HG03025 (cell line): ENCODE measurements around the gene GABRD.

Experiments used
- ATAC-seq: cut with Tn5 transposase; IDR thresholded peaks from one replicate; pipeline ENCODE4 v1.9.1; 2021; ENCODE audit warnings: mild to moderate bottlenecking, moderate library complexity; ENCODE audit not compliant: unreplicated experiment, low FRiP score

The GABRD gene

DNA sequence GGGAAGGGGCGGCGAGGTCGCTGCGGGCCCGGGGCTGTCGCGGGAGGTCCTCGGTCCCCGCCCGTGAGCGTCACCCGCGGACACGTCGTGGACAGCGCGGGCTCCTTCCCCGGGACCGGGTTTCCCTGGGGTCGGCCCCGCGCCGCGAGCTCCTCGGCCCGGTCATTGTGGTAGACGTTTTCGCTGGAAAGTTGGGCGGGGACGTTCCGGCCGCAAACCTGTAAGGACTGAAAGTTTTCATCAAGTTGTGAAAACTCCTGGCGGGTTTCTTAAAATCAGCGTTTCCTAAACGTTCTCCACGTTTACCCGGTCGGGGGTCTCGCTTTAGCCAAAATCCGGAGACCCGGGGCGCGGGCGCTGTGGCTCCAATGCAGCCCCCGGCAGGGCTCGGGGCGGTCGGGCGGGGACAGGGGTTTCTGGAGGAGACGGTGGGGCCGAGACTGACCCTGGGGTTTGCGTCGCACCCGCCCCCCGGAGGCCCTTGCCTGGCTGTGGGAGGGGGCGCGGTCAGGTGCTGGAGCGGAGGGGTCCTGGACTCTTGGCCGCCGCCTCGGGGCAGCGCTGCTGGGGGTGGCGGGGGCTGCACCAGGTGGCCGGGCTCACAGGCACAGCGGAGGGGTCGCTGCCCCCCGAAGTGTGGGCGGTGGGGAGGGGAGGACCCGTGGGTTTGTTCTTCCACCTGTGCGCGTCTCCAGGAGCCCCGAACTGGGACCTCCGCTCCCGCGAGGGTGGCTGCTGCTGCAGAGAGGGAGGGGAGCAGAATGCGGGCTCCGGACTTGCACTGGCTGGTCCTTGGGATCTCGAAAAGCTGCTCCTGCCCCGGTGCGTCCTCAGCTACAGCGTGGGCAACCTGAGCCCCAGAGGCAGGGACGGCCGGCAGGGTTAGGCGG is 31.9 kb downstream of the GABRD start:
- ATAC-seq = no peak

DNA sequence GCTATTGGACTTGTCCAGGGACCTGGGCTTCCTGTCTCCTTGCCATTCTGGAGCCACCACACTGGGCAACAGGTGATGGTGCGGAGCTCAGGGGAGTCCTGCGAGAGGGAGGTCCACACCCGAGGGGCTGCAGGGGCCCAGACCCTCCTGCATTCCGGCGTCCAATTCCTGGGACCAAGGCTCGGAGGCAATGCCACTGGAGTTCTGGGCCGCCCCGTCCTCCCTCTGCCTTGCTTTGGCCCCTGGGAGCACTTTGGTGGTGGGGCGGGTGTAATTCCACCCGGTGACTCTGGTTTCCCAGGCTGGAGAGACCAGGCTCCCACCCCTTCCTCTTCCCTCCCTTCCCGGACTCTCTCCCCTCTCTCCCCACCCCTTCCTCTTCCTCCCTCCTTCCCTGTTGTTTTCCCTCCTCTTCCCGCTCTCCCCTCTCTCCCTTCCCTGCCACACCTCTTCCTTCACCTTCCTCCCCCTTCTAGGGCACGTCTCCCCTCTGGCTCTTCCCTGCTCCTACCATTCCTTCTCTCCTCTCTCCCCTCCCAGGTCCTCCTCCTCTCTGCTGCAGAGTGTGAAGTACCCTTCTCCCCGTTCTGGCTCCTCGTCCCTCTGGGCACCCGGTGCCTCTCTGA is 33.0 kb downstream of the GABRD start:
- ATAC-seq = no peak

- no peak for ATAC-seq
Measured at GRCh38 chr1:2052756-2053155, 33.6 kb downstream of the GABRD start.

- no peak for ATAC-seq
Measured at GRCh38 chr1:2053217-2053616, 34.1 kb downstream of the GABRD start.

- no peak for ATAC-seq
Measured at GRCh38 chr1:2053784-2054376, 34.7 kb downstream of the GABRD start.

DNA sequence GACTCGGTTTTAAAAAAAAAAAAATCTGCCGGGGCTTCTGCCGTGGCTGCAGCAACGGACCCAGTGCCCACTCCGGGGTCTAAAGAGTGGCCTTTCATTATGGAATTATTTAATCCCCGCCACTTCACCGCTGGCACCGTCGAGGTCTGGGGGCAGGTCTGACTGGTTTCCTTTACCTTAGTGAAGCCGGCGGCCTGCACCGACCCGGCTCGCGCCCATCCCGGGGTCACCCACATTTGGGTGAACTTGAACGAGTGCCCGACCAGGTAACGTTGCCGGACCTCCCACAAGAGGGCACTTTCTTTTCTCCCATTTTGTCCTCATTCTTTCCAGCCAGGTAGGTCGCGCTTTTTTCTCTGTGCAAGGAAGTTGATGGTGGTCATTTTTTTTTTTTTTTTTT is 35.4 kb downstream of the GABRD start:
- ATAC-seq = no peak

DNA sequence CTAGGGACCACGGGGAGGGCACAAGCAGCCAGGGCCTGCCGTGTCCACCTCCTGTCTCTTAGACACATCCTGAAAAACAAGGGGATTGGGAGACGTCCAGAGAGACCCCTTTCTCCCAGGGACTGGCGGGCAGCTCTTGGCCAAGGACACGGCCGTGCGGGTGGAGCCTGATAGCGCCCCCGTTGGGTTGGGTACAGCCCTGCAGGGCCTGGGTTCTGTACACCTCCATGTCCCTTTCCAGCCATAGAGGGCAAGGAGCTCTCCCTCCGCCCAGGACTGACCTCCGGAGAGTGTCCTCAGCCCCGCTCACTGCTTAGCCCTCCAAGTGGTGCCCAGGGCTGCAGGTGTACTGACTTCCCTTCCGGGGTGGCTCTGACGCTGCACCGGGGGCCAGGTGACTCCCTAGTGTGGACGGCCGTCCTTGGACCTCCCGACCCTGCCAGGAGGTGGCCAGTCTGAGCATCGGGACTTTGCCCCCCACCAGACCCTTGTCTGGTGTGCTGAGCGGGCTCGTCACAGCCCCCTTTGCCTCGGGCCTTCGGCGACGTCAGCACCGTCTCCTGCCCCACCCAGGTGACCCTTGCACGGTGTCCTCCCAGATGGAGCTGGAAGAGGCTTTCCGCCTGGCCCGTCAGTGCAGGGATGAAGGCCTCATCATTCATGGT is 36.9 kb downstream of the GABRD start:
- no peak for ATAC-seq

DNA sequence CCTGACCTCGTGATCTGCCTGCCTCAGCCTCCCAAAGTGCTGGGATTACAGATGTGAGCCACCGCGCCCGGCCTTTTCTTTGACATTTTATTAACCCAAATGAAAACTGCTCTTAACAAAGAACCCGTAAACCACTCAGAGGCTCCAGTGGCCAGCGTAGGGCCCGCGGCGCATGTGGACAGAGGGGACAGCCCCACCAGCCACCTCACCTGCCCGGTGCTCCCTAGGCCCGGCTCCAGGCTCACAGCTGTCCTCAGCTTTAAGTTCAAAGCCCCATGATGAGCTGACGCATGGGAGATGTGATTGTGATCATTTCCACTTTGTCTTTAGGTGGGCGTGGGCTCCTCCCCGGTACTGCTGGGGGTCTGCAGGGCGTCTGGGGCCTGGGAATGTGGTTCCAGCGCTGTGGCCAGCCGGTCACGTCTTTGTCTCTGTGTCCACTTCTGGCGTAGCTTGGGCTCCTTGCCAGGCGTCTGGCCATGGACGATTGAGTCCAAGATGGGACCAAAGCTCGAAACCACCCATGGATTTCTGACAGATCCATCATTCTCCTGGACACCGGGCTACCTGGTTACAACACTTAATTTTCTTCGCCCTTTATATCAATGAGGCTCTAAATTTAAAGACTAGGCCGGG is 37.9 kb downstream of the GABRD start:
- ATAC-seq = no peak

DNA sequence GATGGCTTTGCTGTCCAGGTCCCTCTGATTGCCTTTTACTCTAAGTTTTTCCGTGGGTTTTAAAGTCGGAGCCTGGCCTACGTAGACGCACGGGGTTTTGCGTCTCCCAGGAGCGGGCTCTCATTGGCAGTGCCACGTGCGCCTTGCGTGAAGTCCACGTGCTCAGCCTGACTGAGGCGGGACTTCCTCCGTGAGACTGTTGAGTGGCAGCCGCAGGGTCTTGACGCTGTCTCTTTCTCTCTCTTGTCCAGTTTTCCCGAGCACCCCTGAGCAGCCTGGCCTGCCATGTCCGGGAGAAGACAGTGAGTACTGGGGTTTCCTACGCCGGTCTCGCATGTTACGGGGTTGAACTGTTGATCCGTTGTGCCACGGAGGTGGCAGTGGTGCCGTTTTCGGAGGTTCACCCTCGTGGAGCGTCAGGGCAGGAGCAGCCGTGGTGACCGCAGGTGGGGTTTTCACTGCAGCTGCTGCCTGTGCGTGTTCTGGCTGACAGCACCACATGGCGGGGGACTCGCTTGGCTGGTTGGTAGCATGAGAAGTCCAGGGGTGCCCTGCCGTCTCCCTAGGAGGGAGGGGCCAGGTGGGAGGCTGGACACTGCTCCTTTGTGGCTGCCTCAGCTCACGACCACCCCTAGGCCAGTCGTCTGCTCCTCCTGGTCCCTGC is 40.3 kb downstream of the GABRD start:
- ATAC-seq = no peak

DNA sequence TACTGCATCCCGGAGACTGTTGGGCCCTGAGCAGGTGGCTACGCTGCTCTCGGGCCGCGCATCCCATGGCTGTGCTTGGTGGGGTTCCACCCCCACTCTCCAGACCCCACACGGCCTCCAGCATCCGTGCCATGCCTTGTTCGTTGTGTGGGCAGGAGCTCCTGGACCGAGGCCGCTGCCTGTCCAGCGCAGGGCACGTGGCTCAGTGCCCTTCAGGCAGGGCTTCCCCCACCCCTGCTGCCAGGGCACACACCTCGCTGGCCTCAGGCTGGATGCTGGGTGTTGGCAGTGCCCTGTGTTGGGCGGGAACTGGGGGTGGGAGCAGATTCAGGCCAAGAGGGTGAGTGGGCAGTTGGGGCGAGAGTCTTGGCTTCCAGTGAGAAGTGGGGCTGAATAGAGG is 40.9 kb downstream of the GABRD start:
- no peak for ATAC-seq

- no peak for ATAC-seq
Measured at GRCh38 chr1:2060535-2060934, 41.4 kb downstream of the GABRD start.

- ATAC-seq = no peak
Measured at GRCh38 chr1:2061065-2061778, 42.1 kb downstream of the GABRD start.

- no peak for ATAC-seq
Measured at GRCh38 chr1:2065699-2066098, 46.6 kb downstream of the GABRD start.

DNA sequence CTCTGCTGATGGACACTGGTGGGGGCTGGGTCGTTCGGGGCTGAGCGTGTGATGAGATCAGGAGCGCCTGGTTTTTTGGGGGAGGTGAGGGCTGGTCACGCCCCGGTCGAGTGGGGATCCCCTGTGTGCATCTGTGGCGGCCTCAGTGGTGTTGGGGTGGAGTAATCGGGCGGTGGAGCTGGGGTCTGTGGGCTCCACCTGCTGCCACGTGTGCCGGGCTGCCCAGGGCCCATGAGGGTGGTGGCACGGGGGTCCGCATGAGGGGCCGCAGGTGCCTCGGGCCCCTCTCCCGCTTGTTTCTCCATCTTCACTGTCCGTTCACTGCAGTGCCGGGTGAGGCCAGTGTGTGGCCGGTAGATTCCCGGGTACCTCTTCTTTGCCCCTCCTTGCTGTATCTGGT is 48.2 kb downstream of the GABRD start:
- no peak for ATAC-seq

DNA sequence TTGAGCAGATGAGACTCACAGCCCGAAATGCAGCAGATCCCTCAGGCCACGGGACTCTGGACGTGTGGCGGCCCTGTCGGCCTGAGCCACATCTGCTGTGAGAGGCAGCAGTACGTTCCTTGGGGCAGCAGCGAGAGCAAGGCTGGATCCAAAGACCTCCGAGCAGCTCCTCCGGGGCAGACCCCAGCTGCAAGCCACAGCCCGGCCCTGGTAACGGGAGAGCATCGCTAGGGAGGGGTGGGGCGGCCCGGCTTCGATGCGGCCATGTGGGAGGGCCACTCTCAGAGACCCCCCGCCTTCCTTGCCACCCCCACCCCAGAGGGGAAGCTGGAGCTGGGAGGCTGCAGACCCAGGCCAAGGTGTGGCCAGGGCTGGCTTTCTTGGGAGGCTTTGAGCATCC is 48.8 kb downstream of the GABRD start:
- no peak for ATAC-seq

- ATAC-seq = no peak
Measured at GRCh38 chr1:2068951-2069350, 49.8 kb downstream of the GABRD start.

DNA sequence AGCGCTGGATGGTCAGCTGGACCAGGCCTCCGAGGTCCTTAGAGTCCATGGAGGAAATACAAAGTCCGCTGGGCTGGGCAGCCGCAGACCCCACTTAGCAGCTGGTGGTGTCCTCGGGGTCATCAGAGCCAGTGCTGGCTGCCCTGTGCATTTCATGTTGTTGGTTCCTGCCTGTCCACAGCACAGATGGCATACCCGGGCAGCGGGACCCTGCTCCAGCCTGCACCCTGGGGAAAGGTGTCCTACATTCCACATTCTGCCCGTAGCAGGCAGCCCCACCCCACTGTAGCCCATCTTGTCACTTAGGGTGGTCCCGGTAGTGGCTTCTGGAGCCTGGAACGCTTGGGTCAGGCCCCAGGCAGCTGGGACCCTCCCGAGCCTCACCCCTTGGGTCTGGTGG is 50.9 kb downstream of the GABRD start:
- ATAC-seq = no peak

GRCh38 chr1:2070800-2071530 is 51.8 kb downstream of the GABRD start:
- no peak for ATAC-seq
